Right lobe of liver (tissue), 4 donors: Measurements from ENCODE around the gene FADD.

Experiments
- POLR2A ChIP-seq: fragments of 450-650 bp; IDR thresholded peaks from one replicate; pipeline ENCODE4 v1.6.1; 2017; ENCODE audit warnings: antibody characterized with exemption, mild to moderate bottlenecking
- TF ChIP-seq, protein P1 (sequence below), 4 donors: fragments of 200-600 bp in 3 of 4; fragments of 450-650 bp in 1 of 4; IDR thresholded peaks; one replicate each; pipeline versions ENCODE4 v1.5.1 to v1.8.0; 2016 to 2022; ENCODE audit warnings: antibody characterized with exemption in 4 of 4, mild to moderate bottlenecking in 2 of 4
- donor health status: DM: no; HTN: no; CAD: no.
- donor health status: DM: no; HTN: no; CAD: no.
- donor health status: DM: no; HTN: yes; CAD: no.

DNA sequence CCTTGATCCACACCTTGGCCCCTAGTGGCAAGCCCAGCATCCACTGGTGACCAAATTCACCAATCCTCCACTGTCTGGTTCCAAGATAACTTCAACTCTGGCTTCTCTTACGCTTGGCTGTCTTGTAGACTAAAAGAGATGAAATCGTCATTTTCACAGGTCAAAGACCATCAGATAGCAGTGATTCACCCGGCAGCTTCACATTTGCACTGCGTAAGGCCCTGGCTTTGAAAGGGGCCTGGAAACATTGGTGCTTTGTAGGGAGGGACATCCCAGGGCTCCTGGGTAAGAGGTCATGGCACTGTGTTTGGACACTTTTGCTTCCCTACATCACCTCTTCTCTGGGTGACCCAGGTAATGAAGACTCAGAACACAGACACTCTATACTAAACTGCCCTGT is 30.1 kb upstream of the FADD start:
- TF ChIP-seq, protein P1, sequence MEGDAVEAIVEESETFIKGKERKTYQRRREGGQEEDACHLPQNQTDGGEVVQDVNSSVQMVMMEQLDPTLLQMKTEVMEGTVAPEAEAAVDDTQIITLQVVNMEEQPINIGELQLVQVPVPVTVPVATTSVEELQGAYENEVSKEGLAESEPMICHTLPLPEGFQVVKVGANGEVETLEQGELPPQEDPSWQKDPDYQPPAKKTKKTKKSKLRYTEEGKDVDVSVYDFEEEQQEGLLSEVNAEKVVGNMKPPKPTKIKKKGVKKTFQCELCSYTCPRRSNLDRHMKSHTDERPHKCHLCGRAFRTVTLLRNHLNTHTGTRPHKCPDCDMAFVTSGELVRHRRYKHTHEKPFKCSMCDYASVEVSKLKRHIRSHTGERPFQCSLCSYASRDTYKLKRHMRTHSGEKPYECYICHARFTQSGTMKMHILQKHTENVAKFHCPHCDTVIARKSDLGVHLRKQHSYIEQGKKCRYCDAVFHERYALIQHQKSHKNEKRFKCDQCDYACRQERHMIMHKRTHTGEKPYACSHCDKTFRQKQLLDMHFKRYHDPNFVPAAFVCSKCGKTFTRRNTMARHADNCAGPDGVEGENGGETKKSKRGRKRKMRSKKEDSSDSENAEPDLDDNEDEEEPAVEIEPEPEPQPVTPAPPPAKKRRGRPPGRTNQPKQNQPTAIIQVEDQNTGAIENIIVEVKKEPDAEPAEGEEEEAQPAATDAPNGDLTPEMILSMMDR (IDR thresholded peaks at IDR 0.05): no peak
- no peak for TF ChIP-seq POLR2A
